ENCODE measurements around the gene URM1. TPM values are rescaled to one million over a fixed set of nuclear protein-coding genes. Genes with fewer than 3 reads are reported as not detected.
A peak's percentile ranks its signal among the peaks of the same experiment; 100 is the strongest.
"Not testable (repeated sequence)": the region's sequence is repeated elsewhere in the genome, so short reads cannot be mapped to it uniquely, and the experiment has no call there.

URM1 gene
- total RNA-seq, 6 experiments from 2014 or later: 63.8 to 75.5 (median 70.2) TPM

GRCh38 chr9:128421482-128421996 is 50.4 kb downstream of the URM1 start:
- DNase-seq: no peak
- peaks cover 31% of the 10 kb centered on the region for H3K4me1 Mint-ChIP-seq (ENCODE audit: low read depth)
- peak overlapping the region; percentile 78 for H3K27ac Mint-ChIP-seq
- TF ChIP-seq CTCF (IDR thresholded peaks at IDR 0.05): no peak
- peak overlapping the region; percentile 89 for H3K4me3 Mint-ChIP-seq
- H3K36me3 Mint-ChIP-seq (ENCODE audit: low read depth): peaks cover 12% of the 10 kb centered on the region
- H3K27me3 Mint-ChIP-seq (ENCODE audit: insufficient read depth): peaks cover 9% of the 10 kb centered on the region
- H3K9me3 Mint-ChIP-seq: no peaks in the 10 kb centered on the region

GRCh38 chr9:128422022-128422782 is 51.0 kb downstream of the URM1 start:
- Mint-ChIP-seq H3K36me3 (ENCODE audit: low read depth) (peaks cover 12% of the 10 kb centered on the region), H3K4me3 (peak overlapping the region; percentile 89), H3K27ac (peak overlapping the region; percentile 78), H3K4me1 (ENCODE audit: low read depth) (peaks cover 31% of the 10 kb centered on the region)
- DNase-seq; H3K27me3 Mint-ChIP-seq (ENCODE audit: insufficient read depth); H3K9me3 Mint-ChIP-seq: not testable (repeated sequence)

GRCh38 chr9:128422783-128423150 is 51.6 kb downstream of the URM1 start:
- Mint-ChIP-seq H3K36me3 (ENCODE audit: low read depth) (peaks cover 12% of the 10 kb centered on the region), H3K27me3 (ENCODE audit: insufficient read depth) (no peaks in the 10 kb centered on the region; the same call in none of the 2 replicates), H3K4me1 (ENCODE audit: low read depth) (peaks cover 31% of the 10 kb centered on the region), H3K4me3 (peak overlapping the region; percentile 15; the same call in 1 of the 2 replicates), H3K9me3 (no peaks in the 10 kb centered on the region), H3K27ac (peak overlapping the region; percentile 29; the same call in 1 of the 2 replicates)
- no peak for DNase-seq
- TF ChIP-seq CTCF (IDR thresholded peaks at IDR 0.05): no peak

GRCh38 chr9:128423356-128423755 is 52.2 kb downstream of the URM1 start:
- Mint-ChIP-seq H3K27ac (peak overlapping the region; percentile 29), H3K36me3 (ENCODE audit: low read depth) (peaks cover 12% of the 10 kb centered on the region), H3K4me1 (ENCODE audit: low read depth) (peaks cover 31% of the 10 kb centered on the region)
- not testable (repeated sequence) for DNase-seq; H3K27me3 Mint-ChIP-seq (ENCODE audit: insufficient read depth); H3K4me3 Mint-ChIP-seq; H3K9me3 Mint-ChIP-seq

GRCh38 chr9:128424268-128424780 is 53.1 kb downstream of the URM1 start:
- TF ChIP-seq CTCF (IDR thresholded peaks at IDR 0.05): no peak
- no peak for DNase-seq
- Mint-ChIP-seq H3K4me1 (ENCODE audit: low read depth) (peaks cover 33% of the 10 kb centered on the region), H3K27me3 (ENCODE audit: insufficient read depth) (no peaks in the 10 kb centered on the region; the same call in none of the 2 replicates), H3K4me3 (no peak overlapping the region), H3K36me3 (ENCODE audit: low read depth) (peaks cover 12% of the 10 kb centered on the region), H3K9me3 (no peaks in the 10 kb centered on the region), H3K27ac (no peak overlapping the region)

GRCh38 chr9:128428644-128429512 is 57.7 kb downstream of the URM1 start:
- no peaks in the 10 kb centered on the region for H3K9me3 Mint-ChIP-seq
- H3K27ac Mint-ChIP-seq: peak overlapping the region; percentile 54
- H3K27me3 Mint-ChIP-seq (ENCODE audit: insufficient read depth): no peaks in the 10 kb centered on the region; the same call in none of the 2 replicates
- no peak for DNase-seq
- peaks cover 7% of the 10 kb centered on the region for H3K4me1 Mint-ChIP-seq (ENCODE audit: low read depth)
- no peak overlapping the region for H3K4me3 Mint-ChIP-seq
- peak; percentile 26; the same call in 1 of the 2 replicates for TF ChIP-seq CTCF (IDR thresholded peaks at IDR 0.05)
- H3K36me3 Mint-ChIP-seq (ENCODE audit: low read depth): peaks cover 6% of the 10 kb centered on the region; the same call in 1 of the 2 replicates

All from HFFc6 (cell line).